Astrocyte of the cerebellum (primary cell): ENCODE measurements around the gene MCM5.

ENCODE experiments used
- DNase-seq: peaks from one replicate; pipeline ENCODE4 v3.0.0-alpha.2; 2011; ENCODE audit warnings: low read depth
- H3K4me3 ChIP-seq: 2 replicates; pipeline ENCODE4 v1.5.1; 2011; ENCODE audit warnings: mild to moderate bottlenecking, low read depth, low read length, moderate library complexity
- CTCF ChIP-seq: IDR thresholded peaks from 2 replicates; pipeline ENCODE4 v1.5.1; 2012; ENCODE audit warnings: low read length, low read depth, moderate library complexity, mild to moderate bottlenecking; ENCODE audit errors: missing control alignments
- in situ Hi-C: cut with HindIII; loops from 2 replicates; pipeline ENCODE4 v1.10.0; 2017; ENCODE audit warnings: low sequenced_read_pairs

The MCM5 gene

GRCh38 chr22:35383679-35384071, 16.3 kb upstream of the MCM5 start:
- no peak for TF ChIP-seq CTCF
- no peak overlapping the region for H3K4me3 ChIP-seq
- DNase-seq, result no peak

DNA sequence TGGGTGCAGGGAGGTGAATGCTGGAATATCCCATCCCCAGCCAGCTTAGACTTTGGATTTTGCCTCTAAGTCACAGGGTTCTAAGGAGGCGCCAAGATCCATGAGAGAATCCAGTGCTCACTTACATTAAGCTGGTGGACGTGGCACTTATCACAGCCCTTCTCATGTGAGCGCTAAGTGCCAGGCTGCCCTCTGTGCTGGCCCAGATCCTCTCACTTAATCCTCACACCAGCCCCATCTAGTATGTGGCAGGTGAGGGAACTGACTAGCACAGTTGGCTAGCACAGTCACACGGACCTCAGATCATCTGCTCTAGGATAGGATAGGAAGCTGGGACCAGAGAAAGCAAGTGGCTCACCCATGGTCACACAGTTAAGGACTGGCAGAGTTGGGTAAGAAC, 15.4 kb upstream of the MCM5 start:
- TF ChIP-seq CTCF, result no peak
- H3K4me3 ChIP-seq, result no peak overlapping the region
- DNase-seq, result no peak
- in situ Hi-C loops, result no loop called here

More at GRCh38 chr22:35383679-35384071, 16.3 kb upstream of the MCM5 start:
- in situ Hi-C loops, result no loop called here

- no peak for TF ChIP-seq CTCF
- DNase-seq, result no peak
- no peak overlapping the region for H3K4me3 ChIP-seq
- in situ Hi-C loops, result no loop called here
Observed at GRCh38 chr22:35384975-35385588, 14.9 kb upstream of the MCM5 start.

DNA sequence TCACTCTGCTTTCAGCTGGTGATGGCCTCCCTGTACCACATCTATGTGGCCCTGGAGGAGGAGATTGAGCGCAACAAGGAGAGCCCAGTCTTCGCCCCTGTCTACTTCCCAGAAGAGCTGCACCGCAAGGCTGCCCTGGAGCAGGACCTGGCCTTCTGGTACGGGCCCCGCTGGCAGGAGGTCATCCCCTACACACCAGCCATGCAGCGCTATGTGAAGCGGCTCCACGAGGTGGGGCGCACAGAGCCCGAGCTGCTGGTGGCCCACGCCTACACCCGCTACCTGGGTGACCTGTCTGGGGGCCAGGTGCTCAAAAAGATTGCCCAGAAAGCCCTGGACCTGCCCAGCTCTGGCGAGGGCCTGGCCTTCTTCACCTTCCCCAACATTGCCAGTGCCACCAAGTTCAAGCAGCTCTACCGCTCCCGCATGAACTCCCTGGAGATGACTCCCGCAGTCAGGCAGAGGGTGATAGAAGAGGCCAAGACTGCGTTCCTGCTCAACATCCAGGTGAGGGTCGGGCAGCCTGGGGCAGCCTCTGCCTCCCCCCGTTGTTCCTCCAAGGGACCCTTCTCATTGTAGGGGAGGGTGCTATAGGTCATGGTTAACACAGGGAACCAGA, 13.2 kb upstream of the MCM5 start:
- in situ Hi-C loops, result no loop called here
- no peak for TF ChIP-seq CTCF
- DNase-seq, result no peak
- H3K4me3 ChIP-seq, result no peak overlapping the region

DNA sequence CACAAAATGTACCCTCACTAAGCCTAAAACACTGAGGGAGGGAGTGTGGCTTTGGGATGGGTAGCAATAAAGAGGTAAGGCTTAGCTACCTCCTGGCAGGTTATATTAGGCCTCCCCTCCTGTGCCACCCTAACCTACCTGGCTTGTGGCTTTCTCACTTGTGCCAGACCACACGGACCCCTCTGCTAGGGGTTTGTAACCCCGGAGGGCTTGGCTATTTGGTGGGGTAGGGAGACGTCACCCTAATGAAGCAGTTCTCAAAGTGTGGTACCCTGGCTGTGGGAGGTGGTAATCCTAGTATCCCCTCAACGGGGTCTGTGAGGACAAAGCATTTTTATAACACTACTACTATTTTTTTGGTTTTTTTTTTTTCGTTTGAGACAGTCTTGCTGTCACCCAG, 9.0 kb upstream of the MCM5 start:
- in situ Hi-C loops, result no loop called here
- no peak overlapping the region for H3K4me3 ChIP-seq
- no peak for TF ChIP-seq CTCF
- DNase-seq, result no peak

DNA sequence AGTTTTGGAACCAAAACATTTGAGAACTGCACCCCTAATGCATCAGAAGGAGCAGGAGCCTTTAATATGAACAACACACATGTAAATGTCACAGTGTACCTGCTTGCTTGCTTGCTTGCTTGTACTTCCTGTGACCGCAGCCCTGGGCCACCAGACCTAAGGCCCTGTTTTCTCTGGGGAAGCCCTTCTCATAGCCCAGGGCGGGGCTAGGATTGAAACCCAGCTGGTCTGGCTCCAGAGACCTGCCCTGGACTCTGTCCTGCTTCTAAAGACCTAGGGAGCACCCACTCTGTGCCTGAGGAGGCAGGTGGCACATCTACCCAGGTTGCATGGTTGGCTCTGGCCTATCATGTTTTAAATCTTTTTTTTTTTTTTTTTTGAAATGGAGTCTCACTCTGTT, 7.6 kb upstream of the MCM5 start:
- no peak overlapping the region for H3K4me3 ChIP-seq
- no peak for DNase-seq
- TF ChIP-seq CTCF, result no peak
- in situ Hi-C loops, result no loop called here
